Keratinocyte (primary cell): ENCODE measurements around the gene LRRC4.

ENCODE experiments used
- EZH2 ChIP-seq: IDR thresholded peaks from one replicate; pipeline ENCODE4 v1.6.1; 2012; ENCODE audit warnings: inconsistent platforms, mild to moderate bottlenecking, low read length, moderate library complexity
- TF ChIP-seq, protein P1 (sequence below), 3 experiments: IDR thresholded peaks in 1 of 3; conservative IDR thresholded peaks in 1 of 3; optimal IDR thresholded peaks in 1 of 3; 2 replicates in 2 of 3; 3 replicates in 1 of 3; pipeline versions ENCODE3 to v1.5.1; 2011; ENCODE audit warnings: low read length in 3 of 3, mild to moderate bottlenecking in 3 of 3, moderate library complexity in 2 of 3, control low read depth in 1 of 3, inconsistent platforms in 1 of 3; ENCODE audit not compliant: insufficient read depth in 2 of 3; ENCODE audit errors: extremely low read depth in 1 of 3

DNA sequence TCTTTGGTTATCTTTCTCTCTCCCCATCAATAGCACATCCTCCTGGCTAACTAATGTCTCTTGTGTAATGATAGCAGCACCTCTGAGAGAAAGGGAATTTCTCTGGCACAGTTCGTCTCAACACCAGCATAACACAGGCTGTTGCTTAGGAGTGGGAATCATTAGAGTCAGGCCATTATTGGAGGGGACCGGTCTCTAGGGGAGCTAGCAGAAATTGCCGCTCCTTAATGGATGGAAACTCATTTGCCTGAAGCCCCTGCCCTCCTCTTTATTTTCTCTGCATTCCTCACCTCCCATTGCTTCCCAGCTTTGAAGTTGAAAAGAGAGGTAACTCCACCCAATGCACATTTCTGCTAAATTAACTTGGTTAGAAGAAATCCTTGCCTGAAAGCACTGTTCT is 11.9 kb downstream of the LRRC4 start:
- TF ChIP-seq, protein P1, sequence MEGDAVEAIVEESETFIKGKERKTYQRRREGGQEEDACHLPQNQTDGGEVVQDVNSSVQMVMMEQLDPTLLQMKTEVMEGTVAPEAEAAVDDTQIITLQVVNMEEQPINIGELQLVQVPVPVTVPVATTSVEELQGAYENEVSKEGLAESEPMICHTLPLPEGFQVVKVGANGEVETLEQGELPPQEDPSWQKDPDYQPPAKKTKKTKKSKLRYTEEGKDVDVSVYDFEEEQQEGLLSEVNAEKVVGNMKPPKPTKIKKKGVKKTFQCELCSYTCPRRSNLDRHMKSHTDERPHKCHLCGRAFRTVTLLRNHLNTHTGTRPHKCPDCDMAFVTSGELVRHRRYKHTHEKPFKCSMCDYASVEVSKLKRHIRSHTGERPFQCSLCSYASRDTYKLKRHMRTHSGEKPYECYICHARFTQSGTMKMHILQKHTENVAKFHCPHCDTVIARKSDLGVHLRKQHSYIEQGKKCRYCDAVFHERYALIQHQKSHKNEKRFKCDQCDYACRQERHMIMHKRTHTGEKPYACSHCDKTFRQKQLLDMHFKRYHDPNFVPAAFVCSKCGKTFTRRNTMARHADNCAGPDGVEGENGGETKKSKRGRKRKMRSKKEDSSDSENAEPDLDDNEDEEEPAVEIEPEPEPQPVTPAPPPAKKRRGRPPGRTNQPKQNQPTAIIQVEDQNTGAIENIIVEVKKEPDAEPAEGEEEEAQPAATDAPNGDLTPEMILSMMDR (optimal IDR thresholded peaks at IDR 0.05 in 1 of 3, IDR thresholded peaks at IDR 0.05 in 1 of 3, conservative IDR thresholded peaks at IDR 0.05 in 1 of 3; ENCODE audit: extremely low read depth in 1 of 3, insufficient read depth in 2 of 3, low read length in 3 of 3), result no peak
- TF ChIP-seq EZH2, result no peak
